HepG2 (cell line): ENCODE results near the gene CPEB3. TPM values are rescaled to one million over a fixed set of nuclear protein-coding genes. Genes with fewer than 3 reads are reported as not detected.

Source experiments
- AGO2 ChIP-seq: fragments of 200-400 bp; formaldehyde crosslinking; optimal IDR thresholded peaks from 2 replicates; pipeline ENCODE3; 2017; ENCODE audit warnings: mild to moderate bottlenecking, low read depth, low read length, moderate library complexity
- BCL3 ChIP-seq: sonication (generic); formaldehyde crosslinking; IDR thresholded peaks from 2 replicates; pipeline ENCODE4 v1.5.1; 2020; ENCODE audit warnings: mild to moderate bottlenecking, missing genetic modification reagents, moderate library complexity
- BHLHE40 ChIP-seq: IDR thresholded peaks from 2 replicates; pipeline ENCODE4 v1.6.1; 2011; ENCODE audit warnings: low read length, improper control_type of control experiment
- CAMTA2 ChIP-seq: sonication (generic); formaldehyde crosslinking; IDR thresholded peaks from 2 replicates; pipeline ENCODE4 v1.4.0; 2020; ENCODE audit warnings: mild to moderate bottlenecking, missing genetic modification reagents, borderline replicate concordance
- CSRNP2 ChIP-seq: sonication (generic); formaldehyde crosslinking; conservative IDR thresholded peaks from 2 replicates; pipeline ENCODE4 v1.8.0; 2022; ENCODE audit warnings: low read depth, missing genetic modification reagents
- DRAP1 ChIP-seq: IDR thresholded peaks from 2 replicates; pipeline ENCODE4 v1.6.1; 2016; ENCODE audit warnings: missing genetic modification reagents, missing compliant biosample characterization
- DZIP1 ChIP-seq: sonication (generic); formaldehyde crosslinking; IDR thresholded peaks from 2 replicates; pipeline ENCODE4 v1.5.0; 2020; ENCODE audit warnings: mild to moderate bottlenecking, missing genetic modification reagents
- FOXK2 ChIP-seq: fragments of 450-650 bp; IDR thresholded peaks from 2 replicates; pipeline ENCODE4 v1.6.1; 2016
- FUBP1 ChIP-seq: sonication (generic); formaldehyde crosslinking; IDR thresholded peaks from 2 replicates; pipeline ENCODE4 v1.5.1; 2020; ENCODE audit warnings: missing genetic modification reagents, mild to moderate bottlenecking, borderline replicate concordance
- STAT5B ChIP-seq: sonication (generic); formaldehyde crosslinking; IDR thresholded peaks from 2 replicates; pipeline ENCODE4 v1.4.0; 2020; ENCODE audit warnings: missing genetic modification reagents
- TFE3 ChIP-seq: IDR thresholded peaks from 2 replicates; pipeline ENCODE4 v1.6.1; 2016
- ZBTB38 ChIP-seq: sonication (generic); formaldehyde crosslinking; IDR thresholded peaks from 2 replicates; pipeline ENCODE4 v1.5.1; 2020; ENCODE audit warnings: mild to moderate bottlenecking, missing genetic modification reagents
- ZMYM4 ChIP-seq: sonication (generic); formaldehyde crosslinking; IDR thresholded peaks from 2 replicates; pipeline ENCODE4 v1.8.1; 2023; ENCODE audit warnings: mild to moderate bottlenecking, missing genetic modification reagents
- ZNF143 ChIP-seq: sonication (generic); formaldehyde crosslinking; IDR thresholded peaks from 2 replicates; pipeline ENCODE4 v1.4.0; 2020; ENCODE audit warnings: missing genetic modification reagents
- ZNF614 ChIP-seq: IDR thresholded peaks from 2 replicates; pipeline ENCODE4 v1.6.1; 2018; ENCODE audit warnings: missing biosample characterization, missing genetic modification reagents, inconsistent platforms, borderline replicate concordance
- ZNF639 ChIP-seq: conservative IDR thresholded peaks from 2 replicates; pipeline ENCODE4 v1.6.1; 2018; ENCODE audit warnings: missing genetic modification reagents
- ZNF746 ChIP-seq: sonication (generic); formaldehyde crosslinking; IDR thresholded peaks from 2 replicates; pipeline ENCODE4 v1.8.0; 2022; ENCODE audit warnings: mild to moderate bottlenecking, missing genetic modification reagents
- ZSCAN25 ChIP-seq: sonication (generic); formaldehyde crosslinking; IDR thresholded peaks from 2 replicates; pipeline ENCODE4 v1.8.0; 2022; ENCODE audit warnings: mild to moderate bottlenecking, missing genetic modification reagents
- ZSCAN9 ChIP-seq: IDR thresholded peaks from 2 replicates; pipeline ENCODE4 v1.6.1; 2016; ENCODE audit warnings: borderline replicate concordance
- polyA plus RNA-seq, 8 experiments: library from polyadenylated mRNA; depleted of rRNA in 3 of 8; stranded (reverse) in 7 of 8; unstranded in 1 of 8; fragments of >200 nt; fragmentation: Illumina TruSeq in 4 of 8; extraction: Trizol in 4 of 8; gene quantifications; 2 replicates each; pipeline versions ENCODE4 v1.2.1 to v1.2.3, GENCODE V29; 2011 to 2016; ENCODE audit warnings: low read depth in 4 of 8, missing spikeins in 1 of 8, mixed read lengths in 1 of 8; ENCODE audit not compliant: insufficient read depth in 1 of 8
- total RNA-seq, 5 experiments: library from RNA; depleted of rRNA; stranded (reverse); fragments of >200 nt; fragmentation: Illumina TruSeq; extraction: Trizol; gene quantifications; 2 replicates each; pipeline ENCODE4 v1.2.3, GENCODE V29; 2016; ENCODE audit warnings: low read depth in 1 of 5

Gene CPEB3
- total and polyA plus RNA-seq, 2 of the 13 experiments (the other 11 are each of a cell fraction or from before 2014, with no cell fraction given): 0.66 to 0.70 TPM

GRCh38 chr10:92242910-92243671 is 47.8 kb downstream of the CPEB3 start (continued):
- TF ChIP-seq CSRNP2 (CRISPR knock-in tag) (no peak), CAMTA2 (CRISPR knock-in tag) (no peak), ZNF614 (CRISPR knock-in tag) (0 out of 2 replicates have a peak, but pooled peaks have one; percentile 29), ZSCAN25 (CRISPR knock-in tag) (no peak), DZIP1 (CRISPR knock-in tag) (no peak), ZNF746 (CRISPR knock-in tag) (no peak), FOXK2 (peak; percentile 54), ZMYM4 (CRISPR knock-in tag) (no peak), ZSCAN9 (no peak), AGO2 (no peak), BCL3 (CRISPR knock-in tag) (no peak), TFE3 (CRISPR knock-in tag) (no peak), STAT5B (no peak), ZNF639 (CRISPR knock-in tag) (no peak), ZNF143 (peak; percentile 88), ZBTB38 (CRISPR knock-in tag) (no peak), DRAP1 (no peak), BHLHE40 (peak; percentile 63), FUBP1 (CRISPR knock-in tag) (no peak)
